ENCODE measurements around the gene GPX3.

DNA sequence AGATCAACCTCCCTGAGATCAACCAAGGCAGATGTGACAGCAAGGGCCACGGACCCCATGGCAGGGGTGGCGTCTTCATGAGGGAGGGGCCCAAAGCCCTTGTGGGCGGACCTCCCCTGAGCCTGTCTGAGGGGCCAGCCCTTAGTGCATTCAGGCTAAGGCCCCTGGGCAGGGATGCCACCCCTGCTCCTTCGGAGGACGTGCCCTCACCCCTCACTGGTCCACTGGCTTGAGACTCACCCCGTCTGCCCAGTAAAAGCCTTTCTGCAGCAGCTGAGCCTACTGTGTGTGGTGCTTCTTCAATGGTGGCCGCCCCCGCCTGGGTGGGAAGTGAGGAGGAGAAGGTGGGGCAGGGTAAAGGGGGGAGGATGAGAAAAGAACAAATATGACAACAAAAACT is 8.3 kb downstream of the GPX3 start:
- TF ChIP-seq, protein P1, sequence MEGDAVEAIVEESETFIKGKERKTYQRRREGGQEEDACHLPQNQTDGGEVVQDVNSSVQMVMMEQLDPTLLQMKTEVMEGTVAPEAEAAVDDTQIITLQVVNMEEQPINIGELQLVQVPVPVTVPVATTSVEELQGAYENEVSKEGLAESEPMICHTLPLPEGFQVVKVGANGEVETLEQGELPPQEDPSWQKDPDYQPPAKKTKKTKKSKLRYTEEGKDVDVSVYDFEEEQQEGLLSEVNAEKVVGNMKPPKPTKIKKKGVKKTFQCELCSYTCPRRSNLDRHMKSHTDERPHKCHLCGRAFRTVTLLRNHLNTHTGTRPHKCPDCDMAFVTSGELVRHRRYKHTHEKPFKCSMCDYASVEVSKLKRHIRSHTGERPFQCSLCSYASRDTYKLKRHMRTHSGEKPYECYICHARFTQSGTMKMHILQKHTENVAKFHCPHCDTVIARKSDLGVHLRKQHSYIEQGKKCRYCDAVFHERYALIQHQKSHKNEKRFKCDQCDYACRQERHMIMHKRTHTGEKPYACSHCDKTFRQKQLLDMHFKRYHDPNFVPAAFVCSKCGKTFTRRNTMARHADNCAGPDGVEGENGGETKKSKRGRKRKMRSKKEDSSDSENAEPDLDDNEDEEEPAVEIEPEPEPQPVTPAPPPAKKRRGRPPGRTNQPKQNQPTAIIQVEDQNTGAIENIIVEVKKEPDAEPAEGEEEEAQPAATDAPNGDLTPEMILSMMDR (conservative IDR thresholded peaks at IDR 0.05; ENCODE audit: low read depth in 2 of 2) = no peak
- TF ChIP-seq POLR2AphosphoS5 (IDR thresholded peaks at IDR 0.05; ENCODE audit: low read depth) (no peak), EZH2phosphoT487 (IDR thresholded peaks at IDR 0.05; ENCODE audit: unreplicated experiment) (no peak), CREB1 (CRISPR knock-in tag; IDR thresholded peaks at IDR 0.05; ENCODE audit: low read depth) (no peak)
